GM19099 (cell line): Measurements from ENCODE around the gene ZNF620.

Source experiments
- POLR2A ChIP-seq: IDR thresholded peaks from 3 replicates; pipeline ENCODE4 v1.6.1; 2011; ENCODE audit warnings: low read depth; ENCODE audit not compliant: insufficient read length; ENCODE audit errors: extremely low read depth

Gene ZNF620

GRCh38 chr3:40546816-40547215 is 41.0 kb downstream of the ZNF620 start:
- TF ChIP-seq POLR2A = no peak

- TF ChIP-seq POLR2A = no peak
Observed at GRCh38 chr3:40550167-40550566, 44.3 kb downstream of the ZNF620 start.

DNA sequence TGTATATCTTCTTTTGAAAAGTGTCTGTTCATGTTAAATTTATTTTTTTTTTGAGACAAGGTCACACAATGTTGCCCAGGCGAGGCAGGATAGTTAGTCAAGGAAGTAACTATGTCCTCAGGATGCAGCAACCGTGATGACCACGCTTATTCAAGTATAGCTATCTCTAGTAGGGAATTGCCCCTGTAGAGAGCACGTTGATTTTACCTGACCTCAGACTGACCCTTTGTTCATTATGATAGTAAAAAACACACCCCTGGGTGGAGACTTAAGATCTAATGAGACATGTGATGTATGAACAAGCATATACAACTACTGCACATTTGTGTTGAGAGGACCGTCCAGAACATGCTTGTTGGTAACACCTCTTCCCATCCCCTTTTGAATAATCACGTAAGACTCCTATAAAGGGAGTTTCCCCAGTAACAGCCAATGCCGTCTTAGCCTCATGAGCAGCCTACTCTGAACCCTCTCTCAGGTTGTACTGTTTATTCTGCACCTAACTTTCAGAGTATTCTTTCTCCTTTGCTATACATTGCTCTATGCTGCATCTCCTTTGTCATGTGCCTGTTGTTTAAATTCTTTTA is 51.8 kb downstream of the ZNF620 start:
- no peak for TF ChIP-seq POLR2A

- TF ChIP-seq POLR2A = no peak
Observed at GRCh38 chr3:40566694-40567093, 60.9 kb downstream of the ZNF620 start.
